Upper lobe of left lung (tissue), 4 donors: ENCODE data around the gene ATP8B3.

Source experiments
- POLR2A ChIP-seq, 4 donors: fragments of 450-650 bp; IDR thresholded peaks; one replicate each; pipeline ENCODE4 v1.5.1; 2016 to 2017; ENCODE audit warnings: antibody characterized with exemption in 4 of 4, mild to moderate bottlenecking in 2 of 4
- POLR2AphosphoS5 ChIP-seq, 2 donors: sonication (generic); formaldehyde crosslinking; IDR thresholded peaks; one replicate each; pipeline ENCODE4 v1.5.1; 2017; ENCODE audit warnings: antibody characterized with exemption in 2 of 2

DNA sequence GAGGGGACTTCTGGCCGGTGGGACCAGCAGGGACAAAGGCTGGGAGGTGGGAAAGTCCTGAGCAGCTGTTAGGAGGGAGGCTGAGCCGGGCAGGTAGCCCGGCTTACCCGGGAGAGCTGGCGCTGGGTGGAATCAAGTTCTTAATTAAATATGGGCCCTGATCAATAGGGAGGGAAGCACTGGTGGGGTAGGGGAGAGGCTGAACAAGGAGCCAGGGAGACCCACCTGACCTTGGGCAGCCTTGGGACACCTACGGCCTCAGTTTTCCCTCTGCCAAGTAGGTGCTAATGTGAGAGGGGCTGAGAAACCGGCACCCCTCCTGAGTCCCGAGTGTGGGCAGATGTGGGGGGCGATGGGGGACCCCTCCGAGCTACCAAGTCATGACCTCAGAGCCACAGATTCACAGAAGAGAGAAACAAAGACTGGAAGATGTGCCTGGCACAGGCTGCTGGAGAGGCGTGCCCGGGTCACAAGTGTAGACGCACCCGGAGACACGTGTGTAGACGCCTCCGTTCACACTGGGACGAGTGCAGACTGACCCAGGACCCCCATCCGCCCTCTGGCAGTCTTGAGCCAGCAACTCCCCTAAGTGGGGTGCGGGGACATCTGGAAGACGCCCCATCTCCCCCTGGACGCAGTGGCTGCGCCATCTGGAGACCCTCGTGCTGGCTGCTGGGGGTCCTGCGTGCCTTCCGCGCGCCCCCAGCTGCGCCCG is 50.4 kb downstream of the ATP8B3 start:
- TF ChIP-seq POLR2A (IDR thresholded peaks at IDR 0.05): no peak
- no peak for TF ChIP-seq POLR2AphosphoS5 (IDR thresholded peaks at IDR 0.05)
